LNCAP (cell line): ENCODE results near the gene KIF2C.
A peak's percentile ranks its signal among the peaks of the same experiment; 100 is the strongest.

Experiments
- CTCF ChIP-seq: fragments of 450-650 bp; IDR thresholded peaks from 2 replicates; pipeline ENCODE4 v1.5.1; 2017; ENCODE audit warnings: mild to moderate bottlenecking

The KIF2C gene

GRCh38 chr1:44798481-44799365 lies 59.1 kb downstream of the KIF2C start:
- TF ChIP-seq CTCF: no peak

- peak; percentile 78 for TF ChIP-seq CTCF
Measured at GRCh38 chr1:44799770-44800584, 60.3 kb downstream of the KIF2C start, which contains the start of gene PLK3. TSS of gene PLK3 (plus strand) at chr1:44800377. CDS start at chr1:44800464, 87 bp downstream.

GRCh38 chr1:44801491-44802305 lies 62.1 kb downstream of the KIF2C start:
- no peak for TF ChIP-seq CTCF

- TF ChIP-seq CTCF: no peak
Measured at GRCh38 chr1:44802306-44803061, 62.8 kb downstream of the KIF2C start.

- TF ChIP-seq CTCF: no peak
Measured at GRCh38 chr1:44803062-44803311, 63.4 kb downstream of the KIF2C start.

- TF ChIP-seq CTCF: no peak
Measured at GRCh38 chr1:44803312-44804095, 63.9 kb downstream of the KIF2C start.
